Neuronal stem cell (in vitro differentiated cells): ENCODE measurements around the gene USP32.

Source experiments
- DNase-seq: peaks from one replicate; pipeline ENCODE4 v3.0.0-alpha.2; 2013; ENCODE audit warnings: low spot score
- H2AFZ ChIP-seq: one replicate; pipeline ENCODE4 v1.6.1; 2013; ENCODE audit warnings: mild to moderate bottlenecking, low read length, inconsistent platforms
- H2AK5ac ChIP-seq: 2 replicates; pipeline ENCODE4 v1.6.1; 2013; ENCODE audit warnings: low read depth, mild to moderate bottlenecking, inconsistent platforms, low read length, moderate library complexity, mixed read lengths
- H2BK120ac ChIP-seq: 2 replicates; pipeline ENCODE4 v1.6.1; 2013; ENCODE audit warnings: low read depth, mild to moderate bottlenecking, inconsistent platforms, low read length, moderate library complexity, mixed read lengths
- H2BK12ac ChIP-seq: one replicate; pipeline ENCODE4 v1.6.1; 2013; ENCODE audit warnings: low read length, inconsistent platforms
- H2BK15ac ChIP-seq: 2 replicates; pipeline ENCODE4 v1.6.1; 2013; ENCODE audit warnings: mild to moderate bottlenecking, low read length, inconsistent platforms, mixed read lengths
- H2BK5ac ChIP-seq: one replicate; pipeline ENCODE4 v1.6.1; 2013; ENCODE audit warnings: inconsistent platforms, mild to moderate bottlenecking, low read length, moderate library complexity
- H3K14ac ChIP-seq: one replicate; pipeline ENCODE4 v1.6.1; 2013; ENCODE audit warnings: low read length, inconsistent platforms
- H3K18ac ChIP-seq: 2 replicates; pipeline ENCODE4 v1.6.1; 2013; ENCODE audit warnings: low read length, inconsistent platforms
- H3K23ac ChIP-seq: 2 replicates; pipeline ENCODE4 v1.6.1; 2013; ENCODE audit warnings: low read depth, mild to moderate bottlenecking, mixed read lengths, low read length, inconsistent platforms; ENCODE audit not compliant: poor library complexity
- H3K27ac ChIP-seq: replicated peaks from 3 replicates; pipeline ENCODE4 v1.5.1; 2013; ENCODE audit warnings: low read length, inconsistent platforms
- H3K27me3 ChIP-seq, 3 experiments: 2 replicates each; pipeline ENCODE4 v1.6.1; 2013; ENCODE audit warnings: low read length in 3 of 3, mild to moderate bottlenecking in 2 of 3, inconsistent platforms in 1 of 3, low read depth in 1 of 3, mixed read lengths in 1 of 3, moderate library complexity in 1 of 3; ENCODE audit not compliant: control insufficient read depth in 3 of 3, insufficient read depth in 3 of 3
- H3K36me3 ChIP-seq, 2 donors: replicated peaks in 1 of 2; 2 replicates each; pipeline ENCODE4 v1.6.1; 2013; ENCODE audit warnings: low read length in 2 of 2; ENCODE audit not compliant: control insufficient read depth in 2 of 2, insufficient read depth in 2 of 2
- H3K4ac ChIP-seq: 2 replicates; pipeline ENCODE4 v1.6.1; 2013; ENCODE audit warnings: inconsistent platforms, mild to moderate bottlenecking, low read length, moderate library complexity
- H3K4me1 ChIP-seq, 2 donors: 1 replicate in 1 of 2; 2 replicates in 1 of 2; pipeline ENCODE4 v1.6.1; 2013; ENCODE audit warnings: low read length in 2 of 2, low read depth in 1 of 2; ENCODE audit not compliant: control insufficient read depth in 2 of 2, insufficient read depth in 1 of 2
- H3K4me2 ChIP-seq: one replicate; pipeline ENCODE4 v1.6.1; 2013; ENCODE audit warnings: mild to moderate bottlenecking, low read length, inconsistent platforms; ENCODE audit not compliant: insufficient read depth, poor library complexity, severe bottlenecking
- H3K4me3 ChIP-seq, 2 donors: 2 replicates each; pipeline ENCODE4 v1.5.1; 2013; ENCODE audit warnings: low read length in 2 of 2, mild to moderate bottlenecking in 2 of 2, inconsistent platforms in 1 of 2, moderate library complexity in 1 of 2
- H3K79me1 ChIP-seq: one replicate; pipeline ENCODE4 v1.6.1; 2013; ENCODE audit warnings: low read depth, mild to moderate bottlenecking, inconsistent platforms, low read length, moderate library complexity
- H3K9ac ChIP-seq: one replicate; pipeline ENCODE4 v1.6.1; 2013; ENCODE audit warnings: mild to moderate bottlenecking, low read depth, low read length, inconsistent platforms; ENCODE audit not compliant: poor library complexity
- H3K9me3 ChIP-seq, 2 donors: replicated peaks in 1 of 2; 2 replicates each; pipeline versions ENCODE3 to v1.6.1; 2013; ENCODE audit warnings: low read length in 2 of 2, mild to moderate bottlenecking in 2 of 2, inconsistent platforms in 1 of 2, low read depth in 1 of 2, mixed read lengths in 1 of 2, moderate library complexity in 1 of 2; ENCODE audit not compliant: control insufficient read depth in 2 of 2, insufficient read depth in 1 of 2
- H4K8ac ChIP-seq: one replicate; pipeline ENCODE4 v1.6.1; 2013; ENCODE audit warnings: low read depth, mild to moderate bottlenecking, inconsistent platforms, low read length, moderate library complexity
- H4K91ac ChIP-seq: one replicate; pipeline ENCODE4 v1.6.1; 2013; ENCODE audit warnings: low read length, low read depth, mild to moderate bottlenecking, inconsistent platforms; ENCODE audit not compliant: poor library complexity
- WGBS, 2 donors: extraction: QIAGEN DNeasy Blood & Tissue Kit; methylation state at CpG; one replicate each; pipeline ENCODE4 v1.1.7; 2013; ENCODE audit warnings: missing lambda C conversion rate in 2 of 2, mixed read lengths in 1 of 2; ENCODE audit not compliant: insufficient read length in 2 of 2, insufficient replicate concordance in 1 of 2; ENCODE audit errors: extremely low coverage in 2 of 2; 5-methylcytosine and 5-hydroxymethylcytosine counted together

The USP32 gene

DNA sequence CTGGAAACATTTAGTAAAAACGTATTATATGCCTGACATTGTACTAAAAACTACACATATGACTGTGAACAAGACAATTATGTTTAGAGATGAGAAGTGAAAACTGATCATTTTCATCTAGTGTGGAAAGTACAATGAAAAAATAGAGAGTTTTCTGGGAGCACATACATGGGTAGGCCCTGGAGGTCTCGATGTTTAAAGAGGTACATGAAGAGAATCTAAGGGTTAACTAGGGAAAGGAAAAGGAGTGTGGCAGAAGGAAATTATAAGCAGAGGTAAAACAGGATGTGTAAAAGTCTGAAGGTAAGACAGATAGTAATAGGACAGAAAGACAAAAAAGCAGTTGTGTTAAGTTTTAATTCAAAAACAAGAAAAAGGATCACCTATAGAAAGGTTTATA is 113.7 kb downstream of the USP32 start:
- H3K79me1 ChIP-seq = no peaks in the 10 kb centered on the region
- H3K27ac ChIP-seq = no peak overlapping the region
- H2BK5ac ChIP-seq = no peak overlapping the region
- no peaks in the 10 kb centered on the region for H3K4me1 ChIP-seq
- WGBS, 2 donors = no CpG with 5 or more reads among the region's 2 CpGs
- H2AFZ ChIP-seq = no peak overlapping the region
- DNase-seq = no peak
- no peak overlapping the region for H2BK12ac ChIP-seq
- no peak overlapping the region for H3K18ac ChIP-seq
- no peak overlapping the region for H2BK15ac ChIP-seq
- H3K4ac ChIP-seq = no peak overlapping the region
- H3K4me2 ChIP-seq = no peak overlapping the region
- no peak overlapping the region for H4K8ac ChIP-seq
- H3K23ac ChIP-seq = no peak overlapping the region
- H3K36me3 ChIP-seq = no peaks in the 10 kb centered on the region
- H2BK120ac ChIP-seq = no peak overlapping the region
- H3K14ac ChIP-seq = no peak overlapping the region
- no peak overlapping the region for H3K9ac ChIP-seq
- no peak overlapping the region for H3K4me3 ChIP-seq
- H4K91ac ChIP-seq = no peak overlapping the region
- H2AK5ac ChIP-seq = no peak overlapping the region
- H3K27me3 ChIP-seq = no peaks in the 10 kb centered on the region
- H3K9me3 ChIP-seq = no peaks in the 10 kb centered on the region

DNA sequence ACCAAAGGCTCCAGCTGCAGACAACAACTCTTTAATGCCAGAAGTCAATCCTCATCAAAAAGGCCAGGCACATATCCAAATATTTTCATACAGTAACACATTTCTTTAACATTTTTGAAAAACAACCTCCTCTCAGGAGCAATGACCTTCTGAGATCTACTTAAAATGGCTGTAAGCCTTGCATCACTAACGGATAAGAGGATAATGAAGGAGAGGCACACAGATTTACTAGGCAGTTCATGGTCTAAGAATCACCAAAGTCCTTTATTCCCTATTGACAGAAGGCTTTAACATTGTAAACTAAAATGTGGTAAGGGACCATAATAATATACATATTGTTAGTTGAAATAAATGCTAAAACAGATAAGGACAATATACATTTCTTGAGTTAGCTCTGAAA is 114.7 kb downstream of the USP32 start:
- no CpG with 5 or more reads among the region's 1 CpG for WGBS, 2 donors
- no peak overlapping the region for H4K8ac ChIP-seq

DNA sequence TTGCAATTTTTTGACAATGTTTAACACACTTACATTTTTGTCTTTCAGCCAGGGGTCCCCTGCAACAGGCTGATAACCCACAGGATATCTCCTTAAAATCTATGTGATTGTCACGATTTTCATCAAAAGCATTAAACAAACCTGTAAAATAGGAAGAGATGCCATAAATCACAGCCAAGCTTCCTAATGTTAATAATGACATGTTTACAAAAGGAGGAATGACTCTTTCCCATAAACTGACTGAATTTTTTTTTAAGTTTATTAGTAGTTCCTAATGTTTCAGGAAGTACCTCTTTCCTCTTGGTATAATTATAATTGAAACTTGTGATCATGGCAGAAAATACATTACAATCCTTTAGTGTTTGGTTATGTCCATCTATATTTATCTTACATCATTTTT is 122.5 kb downstream of the USP32 start:
- Histone ChIP-seq H3K4me2 (no peak overlapping the region), H3K9ac (no peak overlapping the region), H2AFZ (no peak overlapping the region), H2AK5ac (no peak overlapping the region), H3K27ac (no peak overlapping the region), H3K14ac (no peak overlapping the region), H4K91ac (no peak overlapping the region), H3K36me3 (peaks cover 2 to 29% of the 10 kb centered on the region in 2 donors), H2BK15ac (no peak overlapping the region), H3K4ac (no peak overlapping the region), H2BK120ac (no peak overlapping the region), H3K18ac (no peak overlapping the region), H2BK12ac (no peak overlapping the region), H3K4me1 (no peaks in the 10 kb centered on the region), H4K8ac (no peak overlapping the region), H3K23ac (no peak overlapping the region), H2BK5ac (no peak overlapping the region), H3K9me3 (no peaks in the 10 kb centered on the region), H3K4me3 (no peak overlapping the region), H3K27me3 (no peaks in the 10 kb centered on the region), H3K79me1 (no peaks in the 10 kb centered on the region)
- no CpG with 5 or more reads among the region's 1 CpG for WGBS, 2 donors
- DNase-seq = no peak

More for the DNA sequence above, 114.7 kb downstream of the USP32 start:
- Histone ChIP-seq H3K27ac (no peak overlapping the region), H3K18ac (no peak overlapping the region), H3K14ac (no peak overlapping the region), H2BK120ac (no peak overlapping the region), H3K4me3 (no peak overlapping the region), H3K27me3 (no peaks in the 10 kb centered on the region), H3K23ac (no peak overlapping the region), H3K4me1 (no peaks in the 10 kb centered on the region), H3K4ac (no peak overlapping the region), H2AFZ (no peak overlapping the region), H3K4me2 (no peak overlapping the region), H3K36me3 (no peaks in the 10 kb centered on the region), H2BK15ac (no peak overlapping the region), H3K9me3 (no peaks in the 10 kb centered on the region), H3K9ac (no peak overlapping the region), H3K79me1 (no peaks in the 10 kb centered on the region), H2BK12ac (no peak overlapping the region), H2AK5ac (no peak overlapping the region), H4K91ac (no peak overlapping the region), H2BK5ac (no peak overlapping the region)
- DNase-seq = no peak

- Histone ChIP-seq H3K18ac (no peak overlapping the region), H3K9me3 (no peaks in the 10 kb centered on the region), H3K27me3 (peaks cover 0 to 2% (median 0%) of the 10 kb centered on the region in 3 experiments), H2BK15ac (no peak overlapping the region), H3K36me3 (peaks cover 1 to 45% of the 10 kb centered on the region in 2 donors), H3K4me1 (no peaks in the 10 kb centered on the region), H4K8ac (no peak overlapping the region), H2BK5ac (no peak overlapping the region), H2BK12ac (no peak overlapping the region), H2AFZ (no peak overlapping the region), H3K14ac (no peak overlapping the region), H2BK120ac (no peak overlapping the region), H2AK5ac (no peak overlapping the region), H4K91ac (no peak overlapping the region), H3K23ac (no peak overlapping the region), H3K9ac (no peak overlapping the region), H3K4ac (no peak overlapping the region), H3K4me2 (no peak overlapping the region), H3K79me1 (no peaks in the 10 kb centered on the region), H3K27ac (no peak overlapping the region), H3K4me3 (no peak overlapping the region)
- no peak for DNase-seq
- WGBS, 2 donors = no CpG with 5 or more reads among the region's 1 CpG
These were observed 131.4 kb downstream of the USP32 start for GRCh38 chr17:60260540-60260939.
